ENCODE results near the gene SNAPC3. TPM values are rescaled to one million over a fixed set of nuclear protein-coding genes. Genes with fewer than 3 reads are reported as not detected.
"Not testable (repeated sequence)": the region's sequence is repeated elsewhere in the genome, so short reads cannot be mapped to it uniquely, and the experiment has no call there.

The SNAPC3 gene
- polyA plus RNA-seq, 3 donors = 6.1 to 12.0 (median 8.3) TPM

DNA sequence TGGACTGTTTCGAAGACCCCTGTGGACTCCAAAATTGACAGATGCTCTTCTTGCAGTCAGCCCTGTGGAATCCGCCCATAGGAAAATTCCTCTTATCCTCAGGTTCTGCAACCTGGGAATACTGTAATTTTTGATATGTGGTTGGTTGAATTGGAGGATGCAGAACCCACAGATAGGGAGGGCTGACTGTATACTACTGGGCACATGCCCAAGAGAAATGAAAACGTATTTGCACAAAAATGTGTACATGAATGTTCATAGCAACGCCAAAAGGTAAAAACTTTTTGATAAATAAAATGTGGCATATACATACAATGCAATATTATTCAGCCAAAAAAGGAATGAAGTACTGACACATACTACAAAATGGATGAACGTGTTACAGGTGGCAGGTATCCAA lies 1.9 kb upstream of the SNAPC3 start:
- 44 to 76% (median 65%) methylated on average over 5 of the region's 5 CpGs for WGBS, 3 donors
- H3K27ac ChIP-seq (ENCODE audit: low read depth, low read length) = no peak overlapping the region

- no peak overlapping the region for H3K27ac ChIP-seq (ENCODE audit: low read depth, low read length)
- whole genome bisulfite sequencing, 3 donors = 67 to 80% (median 79%) methylated on average over 6 of the region's 6 CpGs
Observed at GRCh38 chr9:15421532-15421931, 1.1 kb upstream of the SNAPC3 start.

GRCh38 chr9:15421990-15422371 lies 695 bp upstream of the SNAPC3 start:
- WGBS, 3 donors = 33 to 52% (median 44%) methylated on average over 9 of the region's 9 CpGs
- no peak overlapping the region for H3K27ac ChIP-seq (ENCODE audit: low read depth, low read length)

- WGBS, 3 donors = 1 to 4% (median 3%) methylated on average over 18 of the region's 18 CpGs
- H3K27ac ChIP-seq (ENCODE audit: low read depth, low read length) = no peak overlapping the region
Observed at GRCh38 chr9:15423231-15423985, 732 bp downstream of the SNAPC3 start.

- WGBS, 3 donors = 76 to 94% (median 91%) methylated on average over 8 of the region's 8 CpGs
- H3K27ac ChIP-seq (ENCODE audit: low read depth, low read length) = no peak overlapping the region
Observed at GRCh38 chr9:15426019-15426418, 3.3 kb downstream of the SNAPC3 start.

- 89 to 94% (median 92%) methylated on average over 7 of the region's 7 CpGs for WGBS, 3 donors
- not testable (repeated sequence) for H3K27ac ChIP-seq (ENCODE audit: low read depth, low read length)
Observed at GRCh38 chr9:15427702-15428101, 5.0 kb downstream of the SNAPC3 start.

GRCh38 chr9:15430920-15431844 lies 8.5 kb downstream of the SNAPC3 start:
- no peak overlapping the region for H3K27ac ChIP-seq (ENCODE audit: low read depth, low read length)
- 46 to 52% (median 51%) methylated on average over 5 of the region's 5 CpGs for whole genome bisulfite sequencing, 3 donors

DNA sequence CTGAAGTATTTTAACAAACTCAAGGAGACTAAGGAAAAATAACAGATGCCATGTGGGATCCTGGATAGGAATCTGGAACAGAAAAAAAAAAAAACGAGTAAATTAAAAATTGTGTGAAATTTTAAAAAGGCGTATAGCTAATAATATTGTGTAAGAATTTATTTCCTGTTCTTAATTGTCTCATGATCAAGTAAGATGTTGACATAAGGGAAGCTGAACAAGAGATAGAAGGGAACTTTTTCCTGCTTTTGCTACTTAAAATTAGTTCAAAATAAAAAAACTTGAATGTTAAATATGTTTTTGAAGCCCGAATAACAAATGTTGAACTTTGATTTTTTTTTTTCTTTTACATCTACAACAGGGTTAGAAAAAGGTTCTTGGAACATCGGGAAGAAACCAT lies 10.5 kb downstream of the SNAPC3 start:
- WGBS, 3 donors = 66 to 82% (median 76%) methylated on average over 4 of the region's 4 CpGs
- H3K27ac ChIP-seq (ENCODE audit: low read depth, low read length) = no peak overlapping the region

DNA sequence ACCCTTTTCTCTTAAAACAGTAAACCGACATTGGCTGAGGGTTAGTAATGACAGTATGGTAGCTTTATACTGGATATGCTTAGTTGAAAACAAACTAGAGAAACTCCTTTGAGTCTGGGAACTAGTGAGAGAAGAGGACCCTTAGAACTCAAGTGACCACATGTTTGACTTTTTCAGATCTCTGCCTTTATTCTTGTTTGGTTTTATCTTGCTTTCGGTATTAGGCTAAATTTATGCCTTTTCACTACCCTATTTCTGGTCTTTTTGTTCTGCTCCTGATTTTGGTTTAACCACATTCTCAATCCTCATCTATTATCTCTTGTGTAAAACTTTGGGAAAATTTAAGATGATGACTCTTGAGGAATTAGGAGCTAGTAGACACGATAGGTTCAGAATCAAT lies 11.0 kb downstream of the SNAPC3 start:
- no peak overlapping the region for H3K27ac ChIP-seq (ENCODE audit: low read depth, low read length)
- whole genome bisulfite sequencing, 3 donors = 89 to 93% (median 92%) methylated on average over 3 of the region's 3 CpGs

DNA sequence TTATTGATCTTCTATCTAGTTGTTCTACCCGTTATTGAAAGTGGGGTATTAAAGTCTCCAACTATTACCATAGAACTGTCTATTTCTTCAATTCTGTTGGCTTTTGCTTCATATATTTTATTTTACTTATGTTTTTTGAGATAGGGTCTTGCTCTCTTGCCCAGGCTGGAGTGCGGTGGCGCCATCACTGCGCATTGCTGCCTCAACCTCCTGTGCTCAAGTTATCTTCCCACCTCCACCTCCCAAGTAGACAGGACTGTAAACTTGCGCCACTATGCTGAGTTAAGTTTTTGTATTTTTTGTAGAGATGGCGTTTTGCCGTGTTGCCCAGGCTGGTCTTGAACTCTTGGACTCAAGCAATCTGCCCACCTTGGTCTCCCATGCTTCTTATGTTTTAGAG lies 16.2 kb downstream of the SNAPC3 start:
- 96 to 99% (median 98%) methylated on average over 7 of the region's 7 CpGs for WGBS, 3 donors
- H3K27ac ChIP-seq (ENCODE audit: low read depth, low read length) = no peak overlapping the region

DNA sequence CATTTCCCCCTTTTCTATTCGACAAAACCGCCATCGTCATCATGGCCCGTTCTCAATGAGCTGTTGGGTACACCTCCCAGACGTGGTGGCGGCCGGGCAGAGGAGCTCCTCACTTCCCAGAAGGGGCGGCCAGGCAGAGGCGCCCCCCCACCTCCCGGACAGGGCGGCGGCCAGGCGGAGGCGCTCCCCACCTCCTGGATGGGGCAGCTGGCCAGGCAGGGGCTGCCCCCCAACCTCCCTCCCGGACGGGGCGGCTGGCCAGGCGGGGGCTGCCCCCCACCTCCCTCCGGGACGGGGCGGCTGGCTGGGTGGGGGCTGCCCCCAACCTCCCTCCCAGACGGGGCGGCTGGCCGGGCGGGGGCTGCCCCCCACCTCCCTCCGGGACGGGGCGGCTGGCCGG lies 19.2 kb downstream of the SNAPC3 start:
- 88 to 99% (median 95%) methylated on average over 8 to 26 of the region's 29 CpGs for WGBS, 3 donors
- H3K27ac ChIP-seq (ENCODE audit: low read depth, low read length) = not testable (repeated sequence)

- 98 to 99% (median 98%) methylated on average over 11 to 33 of the region's 33 CpGs for WGBS, 3 donors
- H3K27ac ChIP-seq (ENCODE audit: low read depth, low read length) = not testable (repeated sequence)
Observed at GRCh38 chr9:15442264-15442663, 19.6 kb downstream of the SNAPC3 start.

DNA sequence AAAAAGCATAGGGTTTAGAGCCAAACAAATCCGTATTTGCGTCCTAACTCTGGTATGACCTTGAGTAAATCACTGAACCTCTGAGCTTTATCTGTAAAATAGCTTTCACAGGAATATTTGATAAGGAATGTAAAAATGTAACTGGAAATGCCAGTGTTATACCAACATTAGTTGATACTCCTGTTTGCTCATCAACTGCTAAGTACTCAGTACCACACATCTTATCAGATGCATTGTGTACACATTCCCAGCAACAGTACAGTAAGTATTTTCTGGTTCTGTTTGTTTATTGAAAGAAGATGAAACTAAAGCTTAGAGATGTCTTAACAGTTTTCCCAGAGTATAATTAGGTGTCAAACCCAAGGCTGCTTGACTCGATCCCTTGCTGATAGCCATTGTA lies 21.5 kb downstream of the SNAPC3 start:
- H3K27ac ChIP-seq (ENCODE audit: low read depth, low read length) = no peak overlapping the region
- WGBS, 3 donors = 32 to 97% (median 95%) methylated on average over 3 of the region's 3 CpGs

GRCh38 chr9:15453956-15454355 lies 31.3 kb downstream of the SNAPC3 start:
- 87 to 96% (median 96%) methylated on average over 5 of the region's 5 CpGs for WGBS, 3 donors
- no peak overlapping the region for H3K27ac ChIP-seq (ENCODE audit: low read depth, low read length)

DNA sequence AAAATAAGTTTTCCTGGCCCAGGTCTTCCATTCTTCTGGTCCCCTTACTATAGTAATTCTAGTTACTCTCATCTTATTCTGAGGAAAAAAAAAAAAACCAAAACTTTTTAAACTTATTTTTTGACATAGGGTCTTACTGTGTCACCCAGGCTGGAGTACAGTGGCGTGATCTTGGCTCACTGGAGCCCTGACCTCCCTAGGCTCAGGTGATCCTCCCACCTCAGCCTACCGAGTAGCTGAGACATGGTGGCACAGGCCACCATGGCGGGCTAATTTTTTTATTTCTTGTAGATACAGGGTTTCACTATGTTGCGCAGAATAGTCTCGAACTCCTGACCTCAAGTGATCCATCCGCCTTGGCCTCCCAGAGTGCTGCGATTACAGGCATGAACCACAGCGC lies 38.4 kb downstream of the SNAPC3 start:
- WGBS, 3 donors = 96 to 97% (median 96%) methylated on average over 8 of the region's 8 CpGs
- H3K27ac ChIP-seq (ENCODE audit: low read depth, low read length) = no peak overlapping the region

- 65 to 70% (median 67%) methylated on average over 2 of the region's 2 CpGs for WGBS, 3 donors
- no peak overlapping the region for H3K27ac ChIP-seq (ENCODE audit: low read depth, low read length)
Observed at GRCh38 chr9:15461601-15462000, 38.9 kb downstream of the SNAPC3 start.

DNA sequence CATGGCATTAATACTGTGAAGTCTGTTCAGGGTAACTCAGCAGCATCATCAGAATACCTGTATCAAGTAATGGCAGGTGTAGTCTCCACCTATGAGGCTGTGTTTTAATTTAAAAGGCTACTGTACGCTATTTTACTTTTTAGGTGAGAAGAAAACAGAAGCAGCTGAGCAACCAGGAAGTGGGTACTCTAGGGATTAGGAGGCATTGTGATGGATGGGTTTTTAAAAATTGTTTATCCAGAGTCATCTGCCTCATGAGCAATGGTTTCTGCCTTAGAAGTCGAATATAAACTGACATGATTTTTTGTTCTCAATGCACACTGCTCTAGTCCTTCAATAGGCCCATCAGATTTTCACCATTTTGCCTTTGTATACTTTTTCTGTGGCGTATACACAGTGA lies 45.5 kb downstream of the SNAPC3 start:
- 79 to 83% (median 80%) methylated on average over 3 of the region's 3 CpGs for WGBS, 3 donors
- H3K27ac ChIP-seq (ENCODE audit: low read depth, low read length) = no peak overlapping the region

DNA sequence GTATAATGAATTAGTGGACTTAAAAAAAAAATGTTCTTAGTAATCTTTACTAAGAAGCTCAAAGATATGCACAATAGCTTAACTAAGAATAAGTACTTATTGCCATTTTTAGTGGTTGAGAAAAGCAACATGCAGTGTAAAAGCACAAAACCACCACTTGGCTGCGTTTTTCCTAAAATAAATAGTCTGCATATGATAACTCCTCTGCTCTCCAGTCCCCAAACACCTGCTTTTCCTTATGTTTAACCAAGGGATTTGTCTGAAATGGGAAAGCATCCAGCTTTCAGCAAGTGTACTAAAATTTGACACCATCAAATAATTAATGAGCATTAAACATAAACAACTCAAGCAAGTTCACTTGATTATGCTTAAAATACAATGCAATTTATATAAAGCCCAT lies 46.7 kb downstream of the SNAPC3 start:
- WGBS, 3 donors = 35 to 89% (median 80%) methylated on average over 1 of the region's 1 CpG
- H3K27ac ChIP-seq (ENCODE audit: low read depth, low read length) = no peak overlapping the region

- H3K27ac ChIP-seq (ENCODE audit: low read depth, low read length) = no peak overlapping the region
- WGBS, 3 donors = 71 to 97% (median 96%) methylated on average over 2 of the region's 2 CpGs
Observed at GRCh38 chr9:15469862-15470261, 47.2 kb downstream of the SNAPC3 start.

Data from adipose tissue (tissue), 3 donors.